Motor neuron (in vitro differentiated cells): Measurements from ENCODE around the gene CSAD. TPM values are rescaled to one million over a fixed set of nuclear protein-coding genes. Genes with fewer than 3 reads are reported as not detected.
"Not testable (repeated sequence)": the region's sequence is repeated elsewhere in the genome, so short reads cannot be mapped to it uniquely, and the experiment has no call there.

Experiments used
- ATAC-seq, 8 experiments: fragments of 200-7000 bp; cut with Tn5 transposase; replicated peaks in 6 of 8; 2 replicates each; pipeline ENCODE4 v1.8.0; 2021; ENCODE audit warnings: mild to moderate bottlenecking in 8 of 8, moderate library complexity in 8 of 8
- H3K27ac ChIP-seq, 2 donors: fragments of 250-450 bp; sonication (Bioruptor Pico); 2 replicates each; pipeline ENCODE4 v1.9.0; 2021; ENCODE audit warnings: antibody characterized with exemption in 2 of 2, mild to moderate bottlenecking in 2 of 2, moderate library complexity in 1 of 2
- H3K4me1 ChIP-seq, 2 donors: fragments of 250-450 bp; sonication (Bioruptor Pico); replicated peaks in 1 of 2; 2 replicates each; pipeline ENCODE4 v1.6.1; 2021; ENCODE audit warnings: antibody characterized with exemption in 2 of 2, mild to moderate bottlenecking in 2 of 2, moderate library complexity in 1 of 2
- H3K4me3 ChIP-seq, 5 donors: fragments of 250-450 bp; sonication (Bioruptor Pico); 2 replicates each; pipeline ENCODE4 v1.9.0; 2021; ENCODE audit warnings: antibody characterized with exemption in 5 of 5, mild to moderate bottlenecking in 5 of 5, moderate library complexity in 4 of 5
- WGBS, 10 experiments: fragments of 450-650 bp; shearing (Covaris generic); methylation state at CpG; one replicate each; pipeline ENCODE4 v1.0.0; 2022; 5-methylcytosine and 5-hydroxymethylcytosine counted together
- in situ Hi-C, 9 experiments: fragments of 400-800 bp; cut with MboI; loops; one replicate each; pipeline ENCODE4 v1.15.0; 2021; ENCODE audit warnings: low sequenced_read_pairs in 9 of 9, low pct_unique_long_range_greater_than_20kb in 2 of 9; ENCODE audit not compliant: unreplicated experiment in 9 of 9
- total RNA-seq, 8 experiments: library from RNA; unstranded; fragments of 300-600 nt; gene quantifications; 2 replicates each; pipeline versions ENCODE4 v1.2.3 to v1.2.4, GENCODE V29; 2022

The CSAD gene
- total RNA-seq, 8 experiments from 2014 or later = 8.0 to 106 (median 27.7) TPM

DNA sequence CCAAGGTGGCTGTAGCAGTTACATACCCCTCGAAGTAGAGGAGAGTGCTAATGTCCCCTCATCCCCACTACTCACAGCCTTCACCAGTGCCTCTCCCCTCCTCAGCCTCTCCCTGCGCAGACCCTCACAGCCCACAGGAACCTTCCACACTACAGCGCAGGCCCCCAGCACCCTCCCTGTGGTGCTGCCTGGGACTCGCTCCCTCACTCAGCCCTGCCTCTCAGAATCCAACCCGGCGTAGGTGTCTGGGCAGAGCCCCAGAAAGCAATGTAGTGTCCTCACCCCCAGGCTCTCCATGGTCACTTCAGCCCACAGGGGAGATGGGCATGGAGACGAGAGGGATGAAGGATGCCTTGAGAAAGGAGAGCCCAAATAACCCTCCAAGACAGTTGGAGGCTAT lies 11.1 kb downstream of the CSAD start:
- in situ Hi-C loops = no loop called here
- ATAC-seq = no peak
- 92 to 100% (median 94%) methylated on average over 1 to 4 of the region's 7 CpGs; no CpG with 5 or more reads in 4 of the 10 experiments for WGBS, 10 experiments
- Histone ChIP-seq H3K27ac (no peak overlapping the region), H3K4me3 (no peak overlapping the region), H3K4me1 (peaks cover under 1 to 2% of the 10 kb centered on the region in 2 donors)

DNA sequence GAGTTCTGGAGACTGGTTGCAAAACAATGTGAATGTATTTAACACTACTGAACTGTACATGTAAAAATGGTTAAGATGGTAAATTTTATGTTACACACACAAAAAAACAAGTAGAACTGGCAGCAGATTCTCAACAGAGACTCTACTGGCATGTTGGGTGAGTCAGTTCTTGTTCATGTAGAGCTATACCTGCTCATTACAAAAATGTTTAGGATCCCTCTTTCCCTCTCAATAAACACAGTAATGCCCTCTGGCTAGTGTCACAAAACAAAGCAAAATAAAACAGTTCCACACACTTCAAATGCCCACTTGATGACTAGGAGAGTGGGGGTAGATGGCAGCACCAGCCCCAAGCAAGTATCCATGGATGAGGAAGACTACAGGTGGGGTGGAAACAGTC lies 13.9 kb downstream of the CSAD start:
- Histone ChIP-seq H3K27ac (no peak overlapping the region), H3K4me3 (no peak overlapping the region), H3K4me1 (no peaks in the 10 kb centered on the region)
- no peak for ATAC-seq
- in situ Hi-C loops = no loop called here

- ATAC-seq, H3K4me1 ChIP-seq, H3K27ac ChIP-seq, H3K4me3 ChIP-seq, in situ Hi-C loops: not testable (repeated sequence)
- 40 to 100% (median 91%) methylated on average over 1 to 2 of the region's 2 CpGs; no CpG with 5 or more reads in 2 of the 10 experiments for WGBS, 10 experiments
Observed at GRCh38 chr12:53163008-53163407, 17.7 kb downstream of the CSAD start.

GRCh38 chr12:53161119-53161911 lies 19.4 kb downstream of the CSAD start:
- no peak for ATAC-seq
- in situ Hi-C loops = no loop called here
- WGBS, 10 experiments = 83 to 100% (median 100%) methylated on average over 1 to 3 of the region's 8 CpGs; no CpG with 5 or more reads in 1 of the 10 experiments
- Histone ChIP-seq H3K4me1 (peaks cover 3 to 4% of the 10 kb centered on the region in 2 donors), H3K4me3 (no peak overlapping the region), H3K27ac (no peak overlapping the region)

DNA sequence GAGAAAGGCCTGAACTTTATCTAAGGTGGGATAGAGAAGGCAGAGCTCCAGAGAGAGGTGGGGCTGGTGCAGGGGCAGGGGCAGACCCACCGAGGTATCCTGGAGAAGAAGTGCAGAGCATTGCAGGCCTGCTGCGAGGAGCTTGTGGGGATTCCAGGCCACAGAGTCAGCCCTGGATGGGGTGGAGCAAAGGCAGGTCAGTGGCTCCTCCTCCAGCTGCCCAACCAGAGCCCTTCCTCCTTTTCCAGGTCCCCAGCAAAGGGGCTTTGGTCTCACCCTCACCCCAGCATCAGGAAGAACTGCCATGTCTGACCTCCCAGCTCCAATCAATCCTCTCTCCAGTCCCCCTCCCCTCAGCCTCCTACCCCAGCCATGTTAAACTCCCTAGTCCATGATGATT lies 20.1 kb downstream of the CSAD start:
- Histone ChIP-seq H3K4me1 (peaks cover 3 to 4% of the 10 kb centered on the region in 2 donors), H3K4me3 (no peak overlapping the region), H3K27ac (no peak overlapping the region)
- in situ Hi-C loops = no loop called here
- WGBS, 10 experiments = no CpG with 5 or more reads among the region's 2 CpGs
- no peak for ATAC-seq

DNA sequence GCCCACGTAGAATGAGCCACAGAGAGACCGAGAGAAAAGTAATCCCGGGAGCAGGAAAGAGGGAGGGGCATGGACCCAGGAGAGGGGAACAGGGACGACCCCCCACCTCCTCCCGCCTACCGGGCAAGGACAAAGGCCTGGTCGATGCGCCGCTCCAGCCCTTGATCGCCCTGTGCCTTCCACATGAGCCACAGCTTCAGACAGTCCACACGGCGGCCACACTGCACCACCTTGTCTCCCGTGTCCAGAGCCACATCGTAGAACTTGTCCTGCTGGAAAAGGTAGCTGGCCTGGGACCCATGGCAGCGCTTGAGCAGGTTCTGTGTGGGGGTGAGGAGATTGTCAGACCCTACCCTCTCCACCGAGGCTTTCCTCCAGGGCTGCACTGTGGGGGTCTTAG lies 20.7 kb downstream of the CSAD start:
- WGBS, 10 experiments = 72 to 100% methylated on average over 5 to 8 of the region's 16 CpGs; no CpG with 5 or more reads in 8 of the 10 experiments
- ATAC-seq = peak in 2 of 8 experiments; percentile 9 to 27

DNA sequence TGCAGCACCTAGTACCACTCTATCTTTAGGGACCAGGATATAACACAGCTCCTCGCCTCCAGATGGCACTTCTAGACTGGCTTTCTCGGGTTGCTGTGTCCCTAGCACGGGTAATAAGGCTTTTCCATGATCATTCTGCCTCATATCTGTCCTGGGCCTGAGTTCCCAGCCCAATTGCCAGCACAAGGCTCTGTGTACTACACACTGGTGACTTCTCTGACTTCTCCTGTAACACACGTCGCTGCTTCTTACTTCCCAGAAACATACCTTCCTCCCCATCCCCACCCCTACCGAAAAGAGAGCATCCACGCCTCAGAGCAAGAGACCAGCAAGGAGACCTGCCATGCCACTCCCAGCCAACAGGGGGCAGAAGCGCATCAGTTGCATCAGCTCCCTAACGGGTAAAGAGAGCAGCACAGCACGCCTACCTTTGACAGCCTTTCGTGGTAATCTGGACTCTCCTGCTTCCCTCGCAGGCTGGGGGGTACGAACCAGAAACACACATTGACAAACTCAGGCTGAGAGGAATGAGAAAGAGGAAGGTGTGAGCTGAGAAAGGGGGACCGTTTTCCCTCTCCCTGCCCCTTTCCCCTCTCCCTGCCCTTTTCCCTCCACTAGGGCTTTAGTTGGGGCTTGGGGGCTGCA lies 21.4 kb downstream of the CSAD start:
- in situ Hi-C loops = no loop called here
- ATAC-seq = peak; percentile 79 to 100 (median 96)
- WGBS, 10 experiments = 2 to 60% (median 18%) methylated on average over 1 to 9 of the region's 14 CpGs; no CpG with 5 or more reads in 3 of the 10 experiments
- Histone ChIP-seq H3K4me1 (peaks cover 3 to 4% of the 10 kb centered on the region in 2 donors), H3K4me3 (no peak overlapping the region), H3K27ac (no peak overlapping the region)

More for the DNA sequence above, 20.7 kb downstream of the CSAD start:
- in situ Hi-C loops = no loop called here
- Histone ChIP-seq H3K4me3 (no peak overlapping the region), H3K27ac (no peak overlapping the region), H3K4me1 (peaks cover 3 to 4% of the 10 kb centered on the region in 2 donors)

- in situ Hi-C loops = no loop called here
- Histone ChIP-seq H3K4me3 (no peak overlapping the region), H3K4me1 (peaks cover 0 to 11% of the 10 kb centered on the region in 2 donors), H3K27ac (no peak overlapping the region)
- no peak for ATAC-seq
Observed at GRCh38 chr12:53152390-53152789, 28.3 kb downstream of the CSAD start.

DNA sequence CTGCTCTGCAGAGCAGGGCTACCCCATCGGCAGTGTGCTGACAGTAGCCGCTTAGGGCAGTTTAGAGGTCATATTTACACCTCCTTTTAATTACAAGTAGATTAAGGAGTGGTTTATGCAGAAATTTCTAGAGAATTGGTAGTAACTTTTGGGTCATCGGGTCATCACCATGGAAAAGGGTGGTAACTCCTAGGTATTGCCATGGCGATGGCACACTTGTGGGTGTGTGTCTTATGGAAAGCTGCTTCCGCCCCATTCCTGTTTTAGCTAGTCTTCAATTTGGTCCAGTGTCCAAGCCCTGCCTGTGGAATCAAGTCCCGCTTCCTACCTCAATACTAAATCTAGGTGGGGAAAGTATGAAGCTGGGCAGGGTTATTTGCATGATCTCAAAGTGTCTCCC lies 29.7 kb downstream of the CSAD start:
- ATAC-seq = peak in 7 of 8 experiments; percentile 17 to 91 (median 33)
- Histone ChIP-seq H3K4me3 (no peak overlapping the region), H3K27ac (no peak overlapping the region), H3K4me1 (peaks cover 0 to 11% of the 10 kb centered on the region in 2 donors)
- in situ Hi-C loops = no loop called here
- WGBS, 10 experiments = 20 to 100% (median 83%) methylated on average over 1 to 6 of the region's 6 CpGs; no CpG with 5 or more reads in 2 of the 10 experiments

DNA sequence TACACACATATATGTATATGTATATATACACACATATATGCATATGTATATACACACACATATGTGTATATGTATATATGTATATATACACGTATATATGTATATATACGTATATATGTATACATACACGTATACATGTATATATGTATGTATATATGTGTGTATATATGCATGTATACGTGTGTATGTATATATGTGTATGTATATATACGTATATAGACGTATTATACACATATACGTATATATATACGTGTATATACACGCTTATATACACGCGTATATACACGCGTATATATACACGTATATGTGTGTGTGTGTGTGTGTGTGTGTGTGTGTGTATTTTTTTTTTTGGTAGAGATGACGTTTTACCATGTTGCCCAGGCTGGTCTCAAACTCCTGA lies 33.1 kb downstream of the CSAD start:
- ATAC-seq = no peak
- WGBS, 10 experiments = 60 to 86% methylated on average over 1 to 12 of the region's 15 CpGs; no CpG with 5 or more reads in 8 of the 10 experiments
- no peak overlapping the region for H3K27ac ChIP-seq
- H3K4me3 ChIP-seq = no peak overlapping the region
- in situ Hi-C loops = no loop called here
- peaks cover 0 to 11% of the 10 kb centered on the region in 2 donors for H3K4me1 ChIP-seq

GRCh38 chr12:53147181-53147580 lies 33.5 kb downstream of the CSAD start:
- Histone ChIP-seq H3K27ac (no peak overlapping the region), H3K4me3 (no peak overlapping the region), H3K4me1 (peaks cover 0 to 11% of the 10 kb centered on the region in 2 donors)
- in situ Hi-C loops = no loop called here
- WGBS, 10 experiments = 60 to 100% (median 93%) methylated on average over 1 to 3 of the region's 5 CpGs; no CpG with 5 or more reads in 5 of the 10 experiments
- no peak for ATAC-seq

DNA sequence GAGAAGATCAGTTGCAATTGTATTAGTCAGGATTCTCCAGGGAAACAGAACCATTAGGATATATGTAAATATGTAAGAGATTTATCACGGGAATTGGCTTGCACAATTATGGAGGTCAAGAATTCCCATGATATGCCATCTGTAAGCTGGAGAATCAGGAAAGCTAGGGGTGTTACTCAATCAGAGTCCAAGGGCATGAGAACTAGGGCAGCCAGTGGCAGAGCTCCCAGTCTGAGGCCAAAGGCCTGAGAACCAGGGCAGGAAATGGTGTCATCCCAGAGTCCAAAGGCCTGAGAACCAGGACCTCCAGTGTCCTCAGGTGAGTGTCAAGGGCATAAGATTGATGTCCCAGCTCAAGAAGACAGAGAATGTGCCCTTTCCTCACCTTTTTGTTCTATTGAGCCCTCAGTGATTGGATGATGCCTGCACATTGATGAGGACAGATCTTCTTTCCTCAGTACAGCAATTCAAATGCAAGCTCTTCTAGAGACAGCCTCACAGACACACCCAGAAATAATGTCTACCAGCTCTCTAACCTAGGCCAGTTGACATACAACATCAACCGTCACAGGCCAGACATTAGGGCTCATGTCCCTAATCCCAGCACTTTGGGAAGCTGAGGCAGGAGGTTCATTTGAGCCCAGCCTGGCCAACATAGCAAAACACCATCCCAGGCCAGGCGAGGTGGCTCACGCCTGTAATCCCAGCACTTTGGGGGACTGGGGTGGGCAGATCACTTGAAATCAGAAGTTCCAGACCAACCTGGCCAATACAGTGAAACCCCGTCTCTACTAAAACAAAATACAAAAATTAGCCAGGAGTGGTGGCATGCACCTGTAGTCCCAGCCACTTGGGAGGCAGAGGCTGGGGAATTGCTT lies 35.1 kb downstream of the CSAD start:
- ATAC-seq = peak in 3 of 8 experiments; percentile 55 to 68 (median 61)
- in situ Hi-C loops = no loop called here
- 47 to 100% (median 70%) methylated on average over 1 to 5 of the region's 5 CpGs; no CpG with 5 or more reads in 1 of the 10 experiments for WGBS, 10 experiments
- Histone ChIP-seq H3K4me1 (peaks cover 0 to 3% of the 10 kb centered on the region in 2 donors), H3K4me3 (no peak overlapping the region), H3K27ac (no peak overlapping the region)

DNA sequence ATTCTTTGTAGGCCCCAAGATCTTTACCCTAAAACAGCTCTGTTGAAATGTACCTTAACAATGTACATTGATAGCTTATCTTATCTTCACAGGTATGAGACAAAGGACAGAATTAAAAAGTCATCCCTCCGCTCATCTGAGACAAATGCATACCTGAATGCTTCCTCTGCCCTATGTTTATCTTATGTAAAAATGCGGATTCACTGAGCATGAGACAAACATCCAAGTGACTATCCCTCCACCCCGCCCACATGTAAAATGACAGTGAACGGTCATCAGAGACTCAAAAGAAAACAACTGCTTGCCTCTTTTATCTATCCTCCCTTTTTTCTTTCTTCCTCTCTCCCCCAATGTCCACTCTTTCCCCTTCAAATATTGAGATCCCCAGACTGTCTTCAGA lies 37.4 kb downstream of the CSAD start:
- Histone ChIP-seq H3K27ac (no peak overlapping the region), H3K4me1 (no peaks in the 10 kb centered on the region), H3K4me3 (no peak overlapping the region)
- 0 to 86% (median 80%) methylated on average over 1 to 4 of the region's 4 CpGs; no CpG with 5 or more reads in 1 of the 10 experiments for WGBS, 10 experiments
- in situ Hi-C loops = no loop called here
- peak in 3 of 8 experiments; percentile 59 to 87 (median 86) for ATAC-seq
